IMR-90 (cell line): ENCODE results near the gene HRH1. TPM values are rescaled to one million over a fixed set of nuclear protein-coding genes. Genes with fewer than 3 reads are reported as not detected.

Source experiments
- ATAC-seq: fragments of 200-7000 bp; cut with Tn5 transposase; 2 replicates; pipeline ENCODE4 v1.9.1; 2020; ENCODE audit warnings: low read depth, mild to moderate bottlenecking, moderate library complexity
- BruUV-seq: library from RNA; stranded (reverse); fragments of 400-500 nt; replicated peaks from 2 replicates; lab custom pipeline; 2021; lab: Mats Ljungman, UMichigan
- CTCF ChIA-PET: fragments of 300-600 bp; formaldehyde crosslinking; extraction: SDS; loops from one replicate; lab custom pipeline; 2021; ENCODE audit warnings: antibody characterized with exemption; lab: Yijun Ruan, JAX
- POLR2A ChIA-PET: fragments of 300-600 bp; sonication (Branson Sonifier 250); formaldehyde crosslinking; loops from one replicate; lab custom pipeline; 2022; ENCODE audit warnings: antibody characterized with exemption; ENCODE audit not compliant: unreplicated experiment; lab: Charles Lee
- DNase-seq: peaks from one replicate; pipeline ENCODE4 v3.0.0; 2013
- H2AFZ ChIP-seq: replicated peaks from 2 replicates; pipeline ENCODE3; 2013; ENCODE audit warnings: low read length, mild to moderate bottlenecking; ENCODE audit not compliant: poor library complexity
- H2AK5ac ChIP-seq: 2 replicates; pipeline ENCODE4 v1.6.1; 2013; ENCODE audit warnings: low read depth, low read length, inconsistent platforms
- H2AK9ac ChIP-seq: replicated peaks from 2 replicates; pipeline ENCODE3; 2013; ENCODE audit warnings: mild to moderate bottlenecking, low read depth, low read length, moderate library complexity; ENCODE audit not compliant: poor library complexity
- H2BK120ac ChIP-seq: 2 replicates; pipeline ENCODE4 v1.6.1; 2013; ENCODE audit warnings: low read depth, low read length, inconsistent platforms
- H2BK15ac ChIP-seq: 3 replicates; pipeline ENCODE4 v1.6.1; 2013; ENCODE audit warnings: low read depth, low read length, inconsistent platforms
- H2BK20ac ChIP-seq: 2 replicates; pipeline ENCODE4 v1.6.1; 2013; ENCODE audit warnings: low read depth, mild to moderate bottlenecking, inconsistent platforms, low read length, moderate library complexity
- H2BK5ac ChIP-seq: 2 replicates; pipeline ENCODE4 v1.6.1; 2013; ENCODE audit warnings: mild to moderate bottlenecking, low read depth, low read length, inconsistent platforms; ENCODE audit not compliant: poor library complexity, severe bottlenecking
- H3K14ac ChIP-seq: replicated peaks from 2 replicates; pipeline ENCODE4 v1.6.1; 2013; ENCODE audit warnings: low read depth, low read length, inconsistent platforms
- H3K18ac ChIP-seq: 2 replicates; pipeline ENCODE4 v1.6.1; 2013; ENCODE audit warnings: low read depth, low read length, control low read depth
- H3K23ac ChIP-seq: 2 replicates; pipeline ENCODE4 v1.6.1; 2013; ENCODE audit warnings: low read depth, low read length, inconsistent platforms
- H3K27ac ChIP-seq: 2 replicates; pipeline ENCODE4 v1.5.1; 2013; ENCODE audit warnings: mild to moderate bottlenecking, control low read depth, low read length; ENCODE audit not compliant: insufficient read depth
- H3K27me3 ChIP-seq: 2 replicates; pipeline ENCODE4 v1.6.1; 2013; ENCODE audit warnings: low read length; ENCODE audit not compliant: control insufficient read depth, insufficient read depth
- H3K36me3 ChIP-seq: 2 replicates; pipeline ENCODE4 v1.6.1; 2013; ENCODE audit warnings: low read length, mixed read lengths; ENCODE audit not compliant: control insufficient read depth, insufficient read depth
- H3K4ac ChIP-seq: 2 replicates; pipeline ENCODE4 v1.6.1; 2013; ENCODE audit warnings: low read depth, low read length, inconsistent platforms
- H3K4me1 ChIP-seq: 2 replicates; pipeline ENCODE4 v1.6.1; 2013; ENCODE audit warnings: low read length, mixed read lengths; ENCODE audit not compliant: control insufficient read depth, insufficient read depth
- H3K4me2 ChIP-seq: 2 replicates; pipeline ENCODE4 v1.6.1; 2013; ENCODE audit warnings: low read depth, mild to moderate bottlenecking, control low read depth, low read length, moderate library complexity
- H3K4me3 ChIP-seq: 2 replicates; pipeline ENCODE4 v1.5.1; 2013; ENCODE audit warnings: low read depth, mild to moderate bottlenecking, control low read depth, low read length, moderate library complexity; ENCODE audit not compliant: insufficient read depth
- H3K56ac ChIP-seq: 2 replicates; pipeline ENCODE4 v1.6.1; 2013; ENCODE audit warnings: low read length, inconsistent platforms; ENCODE audit not compliant: insufficient read depth; ENCODE audit errors: extremely low read depth
- H3K79me1 ChIP-seq, 2 experiments: 2 replicates each; pipeline ENCODE4 v1.6.1; 2013; ENCODE audit warnings: low read length in 2 of 2, inconsistent platforms in 1 of 2, low read depth in 1 of 2
- H3K9ac ChIP-seq: 2 replicates; pipeline ENCODE4 v1.6.1; 2013; ENCODE audit warnings: low read depth, low read length, control low read depth
- H3K9me1 ChIP-seq: 2 replicates; pipeline ENCODE4 v1.6.1; 2013; ENCODE audit warnings: low read length, inconsistent platforms; ENCODE audit not compliant: insufficient read depth
- H3K9me3 ChIP-seq: 2 replicates; pipeline ENCODE4 v1.6.1; 2013; ENCODE audit warnings: low read length; ENCODE audit not compliant: control insufficient read depth, insufficient read depth
- H4K20me1 ChIP-seq: 2 replicates; pipeline ENCODE4 v1.6.1; 2013; ENCODE audit warnings: low read length, inconsistent platforms; ENCODE audit not compliant: insufficient read depth
- H4K5ac ChIP-seq: 2 replicates; pipeline ENCODE4 v1.6.1; 2013; ENCODE audit warnings: mild to moderate bottlenecking, low read depth, low read length, control low read depth
- H4K8ac ChIP-seq, 2 experiments: 2 replicates each; pipeline ENCODE4 v1.6.1; 2013; ENCODE audit warnings: low read depth in 2 of 2, low read length in 2 of 2, control low read depth in 1 of 2, inconsistent platforms in 1 of 2
- H4K91ac ChIP-seq: 2 replicates; pipeline ENCODE4 v1.6.1; 2013; ENCODE audit warnings: low read depth, low read length, inconsistent platforms; ENCODE audit not compliant: insufficient read depth
- BHLHE40 ChIP-seq: fragments of 150-350 bp; IDR thresholded peaks from 2 replicates; pipeline ENCODE4 v1.6.1; 2016; ENCODE audit warnings: mild to moderate bottlenecking, low read depth, low read length
- CEBPB ChIP-seq: IDR thresholded peaks from 2 replicates; pipeline ENCODE4 v1.6.1; 2012; ENCODE audit warnings: low read depth, low read length, improper control_type of control experiment
- CHD1 ChIP-seq: IDR thresholded peaks from 2 replicates; pipeline ENCODE4 v1.6.1; 2012; ENCODE audit warnings: low read depth, low read length, improper control_type of control experiment
- ELK1 ChIP-seq: fragments of 150-350 bp; IDR thresholded peaks from 2 replicates; pipeline ENCODE4 v1.6.1; 2016; ENCODE audit warnings: low read depth, mild to moderate bottlenecking, low read length, moderate library complexity, borderline replicate concordance
- FOS ChIP-seq: fragments of 150-350 bp; IDR thresholded peaks from 2 replicates; pipeline ENCODE4 v1.6.1; 2016; ENCODE audit warnings: low read depth, low read length
- MAFK ChIP-seq: IDR thresholded peaks from 2 replicates; pipeline ENCODE4 v1.6.1; 2012; ENCODE audit warnings: low read depth, low read length, improper control_type of control experiment
- MAZ ChIP-seq: IDR thresholded peaks from 2 replicates; pipeline ENCODE4 v1.6.1; 2012; ENCODE audit warnings: low read depth, mild to moderate bottlenecking, low read length, improper control_type of control experiment, moderate library complexity, borderline replicate concordance
- MXI1 ChIP-seq: IDR thresholded peaks from 2 replicates; pipeline ENCODE4 v1.6.1; 2012; ENCODE audit warnings: low read depth, mild to moderate bottlenecking, low read length, moderate library complexity, borderline replicate concordance
- NFE2L2 ChIP-seq: fragments of 150-350 bp; IDR thresholded peaks from 2 replicates; pipeline ENCODE4 v1.6.1; 2016; ENCODE audit warnings: low read depth, mild to moderate bottlenecking, low read length
- POLR2A ChIP-seq: IDR thresholded peaks from 2 replicates; pipeline ENCODE4 v1.6.1; 2012; ENCODE audit warnings: mild to moderate bottlenecking, low read depth, low read length
- RAD21 ChIP-seq: IDR thresholded peaks from 2 replicates; pipeline ENCODE4 v1.6.1; 2012; ENCODE audit warnings: low read length, improper control_type of control experiment
- RCOR1 ChIP-seq: IDR thresholded peaks from 2 replicates; pipeline ENCODE4 v1.6.1; 2012; ENCODE audit warnings: mild to moderate bottlenecking, low read length, improper control_type of control experiment; ENCODE audit not compliant: insufficient replicate concordance
- RFX5 ChIP-seq: IDR thresholded peaks from 2 replicates; pipeline ENCODE4 v1.8.0; 2012; ENCODE audit warnings: low read depth, mild to moderate bottlenecking, low read length, moderate library complexity
- SMC3 ChIP-seq: fragments of 150-350 bp; IDR thresholded peaks from 2 replicates; pipeline ENCODE4 v1.6.1; 2016; ENCODE audit warnings: low read depth, mild to moderate bottlenecking, antibody characterized with exemption, low read length, moderate library complexity
- USF2 ChIP-seq: fragments of 150-350 bp; IDR thresholded peaks from 2 replicates; pipeline ENCODE4 v1.6.1; 2017; ENCODE audit warnings: mild to moderate bottlenecking, antibody characterized with exemption, low read length, low read depth
- WGBS, 2 experiments: methylation state at CpG; one replicate each; pipeline versions ENCODE4 v1.1.5 to v1.1.7; 2013; ENCODE audit warnings: missing lambda C conversion rate in 2 of 2; ENCODE audit not compliant: insufficient read length in 1 of 2; ENCODE audit errors: extremely low coverage in 2 of 2; 5-methylcytosine and 5-hydroxymethylcytosine counted together
- dilution Hi-C: fragments of 300-500 bp; cut with HindIII; formaldehyde crosslinking; loops from one replicate; pipeline ENCODE4 v1.14.3; 2018; ENCODE audit warnings: low sequenced_read_pairs; ENCODE audit not compliant: unreplicated experiment
- in situ Hi-C: fragments of 300-500 bp; cut with MboI; formaldehyde crosslinking; loops from 3 replicates; pipeline ENCODE4 v1.14.3; 2019; ENCODE audit warnings: low sequenced_read_pairs, inconsistent platforms, mixed read lengths
- intact Hi-C: fragments of 100-400 bp; cut with micrococcal nuclease; formaldehyde crosslinking; loops from 2 replicates; pipeline ENCODE4 v1.10.0; 2022
- polyA plus RNA-seq, 3 experiments: library from polyadenylated mRNA; depleted of rRNA; stranded (reverse); fragments of >200 nt; gene quantifications; 2 replicates each; pipeline ENCODE4 v1.2.3, GENCODE V29; 2012; ENCODE audit warnings: low replicate concordance in 1 of 3
- total RNA-seq: library from RNA; depleted of rRNA; stranded (reverse); fragments of >200 nt; gene quantifications from 2 replicates; pipeline ENCODE4 v1.2.3, GENCODE V29; 2012

Gene HRH1
- total and polyA plus RNA-seq, 2 of the 4 experiments (the other 2 are of a cell fraction): 7.6 to 16.1 TPM

DNA sequence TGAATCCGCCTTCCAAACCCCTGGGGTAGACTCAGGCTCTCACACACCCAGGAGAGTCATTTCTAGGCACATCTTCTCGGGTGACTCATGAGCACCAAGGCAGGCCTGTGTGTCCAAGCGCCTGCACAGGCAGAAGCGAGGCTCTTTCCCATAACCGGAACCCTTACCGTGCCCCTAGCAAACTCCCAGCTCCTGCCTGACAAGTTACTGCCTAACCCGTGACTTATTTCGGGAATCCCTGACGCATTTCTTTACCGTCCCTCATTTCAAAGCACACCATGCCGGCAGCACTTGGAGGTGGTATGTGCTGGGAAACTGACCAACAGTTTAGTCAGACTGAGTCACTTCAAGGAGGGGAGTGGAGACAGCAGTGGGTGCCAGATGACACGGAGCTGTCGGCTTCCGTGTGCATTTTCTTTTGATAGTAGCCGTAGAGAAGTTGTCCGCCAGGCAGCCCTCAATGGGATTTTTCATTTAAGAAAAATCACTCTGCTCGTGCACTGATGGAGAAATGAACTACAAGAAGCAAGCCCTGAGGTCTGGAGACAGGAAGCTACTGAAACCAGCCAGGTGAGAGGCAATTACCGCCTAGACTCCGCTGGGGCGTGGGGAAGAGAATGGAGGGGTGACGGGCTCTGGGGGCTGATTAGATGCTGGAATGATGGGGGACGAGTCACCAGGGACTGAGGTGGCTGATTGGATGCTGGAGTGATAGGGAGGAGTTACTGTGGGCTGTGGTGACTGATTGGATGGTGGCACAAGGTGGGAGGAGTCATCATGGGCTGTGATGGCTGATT lies 17.3 kb upstream of the HRH1 start:
- peak overlapping the region; percentile 60 for H3K4me2 ChIP-seq
- dilution Hi-C loops (no loop called here), intact Hi-C loops (loop anchor here (2.0 to 10.0 kb wide), 2 partner anchors 40 to 192 kb away; no protein-coding TSS in a partner anchor), in situ Hi-C loops (no loop called here)
- peak overlapping the region; percentile 97 for H4K5ac ChIP-seq
- H3K36me3 ChIP-seq: no peaks in the 10 kb centered on the region
- H2AK9ac ChIP-seq: peak overlapping the region; percentile 81
- ATAC-seq (peak; percentile 89), DNase-seq (peak; percentile 100)
- H3K23ac ChIP-seq: peak overlapping the region; percentile 95
- CTCF ChIA-PET: interaction anchor here (0.6 kb wide), 1 partner anchor 64 kb away, joined by 3 read pairs; no protein-coding TSS in a partner anchor
- no peaks in the 10 kb centered on the region for H3K79me1 ChIP-seq
- peak overlapping the region; percentile 40 for H3K4me3 ChIP-seq
- peaks cover 8% of the 10 kb centered on the region for H3K4me1 ChIP-seq
- 4% methylated on average over 16 of the region's 22 CpGs; no CpG with 5 or more reads in 1 of the 2 experiments for WGBS, 2 experiments
- peak overlapping the region; percentile 84 to 95 for H4K8ac ChIP-seq
- peak overlapping the region; percentile 83 for H3K14ac ChIP-seq
- peak overlapping the region; percentile 94 for H2BK5ac ChIP-seq
- no TSS peak for BruUV-seq
- peaks cover 3% of the 10 kb centered on the region; the same call in 1 of the 2 replicates for H4K20me1 ChIP-seq
- peak overlapping the region; percentile 95 for H3K18ac ChIP-seq
- POLR2A ChIA-PET: interaction anchor here (0.6 kb wide), 1 partner anchor 18 kb away, joined by 3 read pairs; no protein-coding TSS in a partner anchor
- peak overlapping the region; percentile 89 for H2AFZ ChIP-seq
- peak overlapping the region; percentile 95 for H4K91ac ChIP-seq
- H3K4ac ChIP-seq: peak overlapping the region; percentile 99
- peak overlapping the region; percentile 85 for H3K27ac ChIP-seq
- H2AK5ac ChIP-seq: peak overlapping the region; percentile 96
- peak overlapping the region; percentile 86; the same call in 2 of the 3 replicates for H2BK15ac ChIP-seq
- no peaks in the 10 kb centered on the region for H3K27me3 ChIP-seq
- H3K56ac ChIP-seq: peak overlapping the region; percentile 88
- peaks cover 10% of the 10 kb centered on the region for H3K9me1 ChIP-seq
- H2BK120ac ChIP-seq: peak overlapping the region; percentile 99
- no peaks in the 10 kb centered on the region for H3K9me3 ChIP-seq
- peak overlapping the region; percentile 98 for H2BK20ac ChIP-seq
- H3K9ac ChIP-seq: peak overlapping the region; percentile 41
- TF ChIP-seq NFE2L2 (peak; percentile 6; the same call in 1 of the 2 replicates), RCOR1 (no peak), MXI1 (peak; percentile 23; the same call in 1 of the 2 replicates), RAD21 (peak; percentile 39), BHLHE40 (peak; percentile 92), MAFK (no peak), CHD1 (peak; percentile 90; the same call in 1 of the 2 replicates), FOS (peak; percentile 97), RFX5 (0 out of 2 replicates have a peak, but pooled peaks have one; percentile 19), MAZ (no peak; the same call in none of the 2 replicates), CEBPB (peak; percentile 45; the same call in 1 of the 2 replicates), POLR2A (peak; percentile 95), ELK1 (no peak), USF2 (no peak), SMC3 (peak; percentile 37)
